Bronchial epithelial cell (primary cell): Measurements from ENCODE around the gene PCDH1. TPM values are rescaled to one million over a fixed set of nuclear protein-coding genes. Genes with fewer than 3 reads are reported as not detected.

Experiments
- DNase-seq: peaks from one replicate; pipeline ENCODE4 v3.0.0-alpha.2; 2010; ENCODE audit warnings: low read depth
- FAIRE-seq: peaks from 2 replicates; lab custom pipeline; 2011; peaks lifted over from hg19 to GRCh38; lab: Jason Lieb, UNC
- H3K27me3 ChIP-seq: 2 replicates; pipeline ENCODE4 v1.5.1; 2011; ENCODE audit warnings: low read length; ENCODE audit not compliant: control insufficient read depth, insufficient read depth
- H3K36me3 ChIP-seq: 2 replicates; pipeline ENCODE4 v1.5.1; 2011; ENCODE audit warnings: low read length; ENCODE audit not compliant: control insufficient read depth, insufficient read depth
- H3K4me3 ChIP-seq: 2 replicates; pipeline ENCODE4 v1.5.1; 2011; ENCODE audit warnings: mild to moderate bottlenecking, low read depth, low read length, control low read depth
- CTCF ChIP-seq: IDR thresholded peaks from 2 replicates; pipeline ENCODE4 v1.5.1; 2011; ENCODE audit warnings: mild to moderate bottlenecking, moderate library complexity, low read length, control low read depth, inconsistent platforms; ENCODE audit not compliant: insufficient read depth, severe bottlenecking
- total RNA-seq: library from RNA; depleted of rRNA; stranded (reverse); fragments of >200 nt; gene quantifications from 2 replicates; pipeline ENCODE4 v1.2.1, GENCODE V29; 2014

PCDH1 gene
- total RNA-seq, 1 donor from 2014 or later, result 85.3 TPM

GRCh38 chr5:141814064-141814964 is 63.9 kb downstream of the PCDH1 start:
- TF ChIP-seq CTCF, result peak; percentile 84
- DNase-seq (peak; percentile 31), FAIRE-seq (peak; percentile 18)
- H3K36me3 ChIP-seq, result no peaks in the 10 kb centered on the region
- no peak overlapping the region for H3K4me3 ChIP-seq
- H3K27me3 ChIP-seq, result peaks cover 12% of the 10 kb centered on the region

- TF ChIP-seq CTCF, result no peak
- FAIRE-seq (no peak), DNase-seq (no peak)
- no peak overlapping the region for H3K4me3 ChIP-seq
- H3K27me3 ChIP-seq, result peaks cover 15% of the 10 kb centered on the region
- no peaks in the 10 kb centered on the region for H3K36me3 ChIP-seq
Measured at GRCh38 chr5:141812512-141812911, 65.7 kb downstream of the PCDH1 start.

GRCh38 chr5:141811287-141812155 is 66.7 kb downstream of the PCDH1 start:
- Histone ChIP-seq H3K27me3 (peaks cover 17% of the 10 kb centered on the region), H3K4me3 (no peak overlapping the region), H3K36me3 (no peaks in the 10 kb centered on the region)
- DNase-seq (no peak), FAIRE-seq (no peak)
- TF ChIP-seq CTCF, result peak; percentile 75

GRCh38 chr5:141810702-141811101 is 67.5 kb downstream of the PCDH1 start:
- peaks cover 17% of the 10 kb centered on the region for H3K27me3 ChIP-seq
- FAIRE-seq, result no peak

More at GRCh38 chr5:141810702-141811101, 67.5 kb downstream of the PCDH1 start:
- no peak for DNase-seq
- TF ChIP-seq CTCF, result no peak
- Histone ChIP-seq H3K4me3 (no peak overlapping the region), H3K36me3 (no peaks in the 10 kb centered on the region)
